ENCODE measurements around the gene C9orf50.

DNA sequence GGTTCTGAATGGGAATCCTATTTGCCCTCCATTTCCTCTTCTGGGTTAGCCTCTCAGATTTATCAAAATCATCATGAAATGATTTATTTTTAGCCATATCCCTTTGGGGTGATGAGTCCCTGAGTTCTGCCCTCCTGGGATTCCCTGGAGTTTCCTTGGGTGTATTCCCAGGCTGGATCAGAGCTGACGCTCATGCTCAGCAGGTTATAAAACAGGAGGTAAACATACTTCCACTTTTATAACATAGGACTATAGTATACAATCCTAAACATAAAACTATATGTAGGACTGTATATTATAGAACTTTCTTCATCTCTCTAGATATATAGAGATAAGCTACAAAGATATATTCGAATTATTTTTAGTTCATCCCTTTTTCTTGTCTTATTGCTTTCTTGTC is 40.1 kb upstream of the C9orf50 start:
- TF ChIP-seq TAF1 (IDR thresholded peaks at IDR 0.05; ENCODE audit: borderline replicate concordance, low read depth, low read length): no peak
- TF ChIP-seq POLR2A (IDR thresholded peaks at IDR 0.05; ENCODE audit: low read depth, low read length): no peak
